GM19193 (cell line): Measurements from ENCODE around the gene ZIC3.

Experiments used
- POLR2A ChIP-seq: IDR thresholded peaks from 4 replicates; pipeline ENCODE4 v1.6.1; 2011; ENCODE audit not compliant: insufficient read depth, insufficient read length; ENCODE audit errors: extremely low read depth

Gene ZIC3

GRCh38 chrX:137565921-137566745 lies at the start of gene ZIC3:
Gene ZIC3, plus strand, starts transcription at chrX:137566127. Its CDS starts 565 bp downstream, at chrX:137566692.
- TF ChIP-seq POLR2A: no peak

GRCh38 chrX:137519459-137519858 lies 46.5 kb upstream of the ZIC3 start:
- TF ChIP-seq POLR2A: no peak

- TF ChIP-seq POLR2A: no peak
These were observed 19.9 kb upstream of the ZIC3 start for GRCh38 chrX:137545711-137546651.

GRCh38 chrX:137547291-137547690 lies 18.6 kb upstream of the ZIC3 start:
- TF ChIP-seq POLR2A: no peak

- TF ChIP-seq POLR2A: no peak
These were observed 17.7 kb upstream of the ZIC3 start for GRCh38 chrX:137548261-137548660.

GRCh38 chrX:137549073-137549472 lies 16.9 kb upstream of the ZIC3 start:
- no peak for TF ChIP-seq POLR2A

GRCh38 chrX:137549851-137550664 lies 15.9 kb upstream of the ZIC3 start:
- no peak for TF ChIP-seq POLR2A

GRCh38 chrX:137550665-137551261 lies 15.2 kb upstream of the ZIC3 start:
- TF ChIP-seq POLR2A: no peak

- TF ChIP-seq POLR2A: no peak
These were observed 3.8 kb upstream of the ZIC3 start for GRCh38 chrX:137562096-137562495.

- no peak for TF ChIP-seq POLR2A
These were observed 2.0 kb upstream of the ZIC3 start for GRCh38 chrX:137563681-137564651.

GRCh38 chrX:137565318-137565904 lies 516 bp upstream of the ZIC3 start:
- no peak for TF ChIP-seq POLR2A

- no peak for TF ChIP-seq POLR2A
These were observed 1.1 kb downstream of the ZIC3 start for GRCh38 chrX:137566746-137567679.

GRCh38 chrX:137567682-137568232 lies 1.8 kb downstream of the ZIC3 start:
- TF ChIP-seq POLR2A: no peak
